Erythroblast (primary cell): ENCODE measurements around the gene HINT2.

ENCODE experiments used
- DNase-seq, 2 experiments: peaks; one replicate each; lab custom pipeline; 2025; lab: John Stamatoyannopoulos, UW
- GATA1 ChIP-seq: IDR thresholded peaks from 2 replicates; pipeline ENCODE4 v1.6.1; 2011; ENCODE audit warnings: low read depth, mild to moderate bottlenecking, control low read depth, low read length, moderate library complexity
- POLR2A ChIP-seq: IDR thresholded peaks from 2 replicates; pipeline ENCODE4 v1.6.1; 2011; ENCODE audit warnings: mild to moderate bottlenecking, low read length

HINT2 gene

DNA sequence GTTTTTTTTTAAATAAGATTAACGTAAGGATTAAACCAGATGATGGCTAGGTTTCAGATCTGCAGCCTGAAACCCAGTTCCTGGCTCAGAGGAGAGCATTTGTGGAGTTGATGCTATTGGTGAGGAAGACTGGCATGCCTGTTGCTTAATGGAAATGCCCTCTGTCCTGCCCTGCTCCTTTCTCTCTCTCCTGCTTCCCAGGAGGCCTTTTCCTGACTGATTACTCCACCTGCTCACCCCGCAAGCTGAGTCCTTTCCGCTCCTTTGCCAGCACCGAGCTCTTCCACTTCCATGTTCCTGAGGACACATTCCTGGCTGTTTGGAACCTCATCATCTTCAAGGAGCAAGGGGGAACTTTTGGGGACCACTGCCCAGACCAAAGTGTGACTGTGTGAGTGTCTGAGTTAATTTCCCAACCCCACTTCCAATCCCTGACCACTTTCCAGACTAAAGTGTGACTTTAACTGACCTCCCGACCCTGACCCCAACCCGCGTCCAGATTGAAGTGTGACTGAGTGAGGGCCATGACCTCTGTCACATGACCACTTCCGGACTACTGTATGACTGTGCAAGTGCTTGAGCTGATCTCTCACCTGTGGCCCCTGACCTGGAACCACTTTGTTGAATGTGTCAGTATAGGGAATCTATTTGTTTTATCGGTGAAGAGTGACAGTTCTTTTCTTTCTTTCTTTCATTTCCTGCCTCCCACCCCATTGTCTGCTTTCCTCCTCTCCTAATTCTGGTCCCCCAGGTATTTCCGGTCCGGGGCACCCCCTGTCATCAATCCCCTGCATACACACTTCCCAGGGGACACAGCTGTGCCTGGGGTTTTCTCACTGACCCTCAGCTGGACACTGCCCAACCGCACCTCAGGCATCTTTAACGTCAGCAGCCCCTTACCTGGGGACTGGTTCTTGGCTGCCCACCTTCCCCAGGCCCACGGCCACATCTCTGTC lies 19.7 kb upstream of the HINT2 start:
- no peak for DNase-seq
- TF ChIP-seq GATA1: no peak
- no peak for TF ChIP-seq POLR2A

DNA sequence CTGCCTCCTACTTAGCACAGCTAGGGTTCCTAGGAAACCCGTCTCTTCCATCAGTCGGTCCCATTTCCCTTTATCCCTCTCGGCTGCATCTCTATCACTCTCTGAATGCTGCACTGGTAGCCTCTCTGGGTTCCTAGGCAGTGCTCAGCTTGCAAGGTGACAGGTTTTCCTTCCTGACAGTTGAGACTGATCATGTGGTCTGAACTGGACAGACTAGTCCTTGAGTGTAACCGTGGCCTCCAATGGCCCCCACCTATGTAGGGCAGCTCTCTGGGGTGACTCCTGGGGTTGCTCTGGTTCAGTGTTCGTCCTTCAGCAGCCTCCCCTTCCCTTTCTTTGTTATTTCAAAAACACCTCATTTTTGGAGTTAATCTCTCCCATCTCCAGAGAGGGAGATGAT lies 18.0 kb upstream of the HINT2 start:
- no peak for DNase-seq
- TF ChIP-seq POLR2A (no peak), GATA1 (no peak)

GRCh38 chr9:35831040-35831439 lies 16.2 kb upstream of the HINT2 start:
- TF ChIP-seq POLR2A: no peak
- TF ChIP-seq GATA1: no peak
- DNase-seq: no peak

DNA sequence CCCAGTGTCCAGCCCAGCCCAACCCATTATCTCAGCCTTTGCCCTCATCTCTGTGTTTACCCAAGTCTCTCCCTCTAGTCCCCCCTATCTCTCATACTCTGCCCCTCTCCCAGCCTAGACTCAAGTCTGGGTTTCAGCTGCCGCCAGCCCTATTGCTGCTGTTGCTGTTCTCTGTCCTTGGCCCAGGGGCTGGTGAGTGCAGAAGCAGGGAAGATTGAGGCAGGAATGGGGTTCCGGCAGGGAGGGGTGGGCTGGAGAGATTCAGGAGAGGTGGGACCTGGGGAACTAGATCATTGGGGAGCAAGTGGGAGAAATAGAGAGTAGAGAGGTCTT lies 14.9 kb upstream of the HINT2 start:
- TF ChIP-seq GATA1 (no peak), POLR2A (no peak)
- peak in 1 of 2 experiments; percentile 38 for DNase-seq

DNA sequence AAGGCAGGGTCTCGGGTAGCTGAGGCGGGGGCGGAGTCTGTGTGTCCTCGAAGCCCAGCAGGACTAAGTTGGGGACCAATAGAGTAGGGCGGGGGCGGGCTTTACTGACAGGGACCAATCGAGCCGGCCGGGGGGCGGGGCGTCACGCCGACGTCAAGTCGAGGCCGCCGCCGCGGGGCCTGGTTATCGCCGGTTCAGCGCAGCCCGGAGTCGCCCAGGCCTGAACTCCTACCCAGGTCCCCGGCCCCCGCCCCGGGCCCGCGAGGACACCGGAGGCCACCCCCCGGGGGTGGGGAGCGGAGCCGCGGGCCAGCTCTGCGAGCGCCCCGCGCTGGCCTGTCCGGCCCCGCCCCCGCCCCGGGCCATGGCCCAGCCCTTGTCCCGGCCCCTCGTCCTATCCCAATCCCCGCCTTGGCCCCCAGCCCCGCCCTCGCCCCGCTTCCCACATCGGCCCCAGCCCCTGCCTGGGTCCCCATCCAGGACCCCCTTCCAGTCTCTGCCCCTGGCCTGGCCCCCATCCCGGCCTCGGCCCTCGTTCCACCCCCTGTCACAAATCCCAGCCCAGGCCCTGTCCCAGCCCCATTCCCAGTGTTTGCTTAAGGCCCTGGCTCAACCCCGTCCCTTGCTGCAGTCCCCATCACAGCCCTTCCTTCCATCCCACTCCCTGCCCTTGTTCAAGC lies 14.4 kb upstream of the HINT2 start, which contains the start of gene TMEM8B:
TMEM8B (plus strand) TSS at position 145 of the 680 bp plus-strand sequence; CDS start at position 365, 220 bp downstream.
- TF ChIP-seq GATA1 (no peak), POLR2A (no peak)
- peak; percentile 94 to 96 for DNase-seq

DNA sequence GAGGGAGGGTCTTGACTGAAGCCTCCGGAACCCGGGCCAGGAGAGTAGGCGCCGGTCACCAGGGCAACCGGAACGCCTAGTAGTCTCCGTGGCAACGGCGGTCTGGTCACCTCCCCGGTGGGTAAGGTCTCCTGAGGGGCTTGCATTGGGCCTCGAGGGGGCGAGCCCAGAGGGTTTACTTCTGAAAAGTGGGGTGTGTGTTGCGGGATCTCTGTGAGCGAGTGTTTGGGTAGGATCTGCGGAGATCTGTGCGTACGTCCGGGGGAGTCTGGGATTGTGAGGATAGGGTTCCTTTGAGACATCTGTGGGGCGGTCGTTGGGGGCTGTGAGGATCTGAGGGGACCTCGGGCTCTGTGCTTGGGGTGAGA lies 13.9 kb upstream of the HINT2 start, which contains the start of gene FAM221B:
FAM221B (minus strand) TSS at position 17 of the 368 bp plus-strand sequence. CDS start 2,571 bp downstream, outside the sequence.
- DNase-seq: no peak
- TF ChIP-seq GATA1: no peak
- TF ChIP-seq POLR2A: no peak

DNA sequence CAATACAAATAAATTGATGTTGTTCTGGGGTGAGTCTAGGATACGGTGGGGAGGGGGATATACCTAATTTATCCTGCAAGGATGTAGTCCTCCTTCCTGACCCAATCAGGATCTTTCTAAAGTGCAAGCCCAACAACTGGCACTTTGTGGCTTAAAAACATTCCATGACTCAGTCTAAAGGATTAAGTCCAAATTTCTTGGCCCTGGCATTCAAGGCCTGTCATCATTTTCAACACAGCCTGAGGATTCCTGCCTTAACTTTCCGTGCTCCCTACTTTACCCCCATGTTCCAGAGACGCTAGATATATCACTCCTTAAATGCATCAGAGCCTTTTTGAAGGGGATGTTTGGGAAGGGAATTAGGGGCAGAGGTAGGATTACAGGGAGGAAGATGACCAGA lies 12.6 kb upstream of the HINT2 start:
- TF ChIP-seq GATA1 (no peak), POLR2A (no peak)
- no peak for DNase-seq

- TF ChIP-seq POLR2A (no peak), GATA1 (no peak)
- peak; percentile 68 to 78 for DNase-seq
These were observed 11.3 kb upstream of the HINT2 start for GRCh38 chr9:35826071-35826701.

DNA sequence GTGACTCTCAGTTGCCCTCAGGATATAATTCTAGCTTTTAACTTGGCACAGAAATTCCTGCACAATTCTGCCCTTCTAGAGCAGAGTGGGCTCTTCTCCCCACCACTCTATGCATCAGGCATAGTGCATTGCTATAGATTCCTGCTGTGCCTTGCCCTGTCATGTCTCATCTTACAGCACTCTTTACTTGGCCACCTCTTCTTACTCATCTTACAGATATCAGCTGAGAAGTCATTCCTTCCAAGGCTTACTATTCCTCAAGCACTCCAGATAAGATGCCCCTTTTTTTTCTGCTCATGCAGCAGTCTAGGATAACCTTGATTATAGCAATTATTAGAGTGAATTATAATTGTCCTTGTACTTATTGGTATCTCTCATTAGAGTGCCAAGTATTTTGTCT lies 8.1 kb upstream of the HINT2 start:
- TF ChIP-seq GATA1 (no peak), POLR2A (no peak)
- no peak for DNase-seq

- peak in 1 of 2 experiments; percentile 17 for DNase-seq
These were observed 5.2 kb upstream of the HINT2 start for GRCh38 chr9:35820076-35820475.

DNA sequence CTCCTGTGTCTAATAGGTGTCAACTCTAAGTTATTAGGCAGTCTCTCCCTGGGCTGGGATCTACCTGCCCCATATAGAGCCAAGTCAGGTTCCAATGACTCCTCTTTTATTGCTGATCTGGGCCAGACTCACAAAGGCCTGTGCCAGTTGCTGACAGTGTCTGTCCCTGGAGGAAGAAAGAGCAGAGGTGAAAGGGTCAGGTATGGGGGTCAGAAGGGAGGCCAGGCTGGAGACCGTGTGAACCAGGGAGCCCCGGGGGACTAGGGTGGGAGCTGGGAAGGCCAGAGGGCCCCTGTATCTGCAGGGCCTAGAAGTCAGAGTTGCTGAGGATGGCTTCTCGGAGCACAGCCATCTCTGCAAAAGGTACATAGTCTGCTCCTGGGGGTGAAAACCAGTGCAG lies 3.5 kb upstream of the HINT2 start:
- no peak for DNase-seq
- no peak for TF ChIP-seq POLR2A
- no peak for TF ChIP-seq GATA1

More at GRCh38 chr9:35820076-35820475, 5.2 kb upstream of the HINT2 start:
- TF ChIP-seq POLR2A (no peak), GATA1 (no peak)

DNA sequence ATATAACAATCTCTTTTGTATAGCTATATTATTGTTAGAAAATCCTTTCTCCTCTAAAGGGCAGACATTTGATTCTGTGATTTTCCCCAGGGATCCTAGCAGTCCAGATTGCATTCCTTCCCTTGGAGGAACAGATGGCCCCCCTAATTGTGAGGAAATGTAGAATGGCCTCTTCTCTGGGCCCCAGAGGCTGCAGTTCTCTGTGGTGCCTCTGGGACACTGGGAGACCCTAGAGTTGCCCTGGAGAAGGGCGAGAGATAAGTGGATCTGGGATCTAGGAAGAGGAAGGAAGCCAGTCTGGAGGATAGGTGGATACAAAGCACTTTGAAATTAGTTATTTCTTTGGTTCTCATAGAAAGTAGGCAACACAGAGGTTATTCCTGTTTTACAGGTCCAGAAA lies 1.9 kb upstream of the HINT2 start:
- DNase-seq: no peak
- TF ChIP-seq POLR2A (no peak), GATA1 (no peak)

DNA sequence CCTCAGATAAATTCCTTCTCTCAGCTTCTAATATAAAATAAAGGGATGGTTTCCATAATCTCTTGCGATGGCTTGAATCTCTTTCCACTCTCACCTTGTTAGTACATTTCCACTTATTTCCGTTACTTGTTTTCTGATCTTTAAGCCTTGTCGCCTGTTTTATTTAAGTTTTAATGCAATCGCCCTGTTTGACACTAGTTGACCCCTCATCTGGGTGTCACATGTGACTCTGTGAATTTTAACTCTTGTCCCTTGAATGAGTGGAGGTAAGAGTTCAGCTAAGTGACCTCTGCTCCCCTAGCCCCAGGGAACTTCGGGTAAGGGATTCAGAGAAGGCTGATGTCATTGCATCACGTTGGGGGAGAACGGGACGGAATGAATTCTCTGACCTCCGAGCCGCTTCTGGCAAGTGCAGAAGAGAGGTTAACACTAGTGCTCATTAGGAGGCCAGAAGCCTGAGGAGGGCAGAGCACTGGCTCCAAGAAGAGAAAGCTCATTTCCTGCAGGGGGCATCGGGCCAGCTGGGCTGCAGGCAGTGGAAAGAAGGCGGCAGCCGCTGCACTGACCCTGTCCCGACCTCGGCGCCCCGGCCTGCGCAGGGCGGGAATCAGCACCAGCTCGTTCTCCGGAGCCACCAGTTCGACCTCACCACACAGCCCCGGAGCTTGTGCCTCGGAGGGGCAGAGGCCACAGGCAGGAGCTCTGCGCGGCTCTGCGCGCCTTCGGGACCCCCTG lies 569 bp downstream of the HINT2 start:
- DNase-seq: peak; percentile 80 to 81
- TF ChIP-seq POLR2A: no peak
- TF ChIP-seq GATA1: no peak
